Esophagus (tissue), 2 donors: Measurements from ENCODE around the gene ABHD3. TPM values are rescaled to one million over a fixed set of nuclear protein-coding genes. Genes with fewer than 3 reads are reported as not detected.
"Not testable (repeated sequence)": the region's sequence is repeated elsewhere in the genome, so short reads cannot be mapped to it uniquely, and the experiment has no call there.

ENCODE experiments used
- H3K27ac ChIP-seq, 2 donors: one replicate each; pipeline ENCODE4 v1.5.1; 2013; ENCODE audit warnings: low read depth in 2 of 2, mild to moderate bottlenecking in 2 of 2, inconsistent platforms in 1 of 2, low read length in 1 of 2, moderate library complexity in 1 of 2
- H3K27me3 ChIP-seq, 2 donors: one replicate each; pipeline ENCODE4 v1.6.1; 2013; ENCODE audit warnings: low read length in 2 of 2, control low read depth in 1 of 2, mild to moderate bottlenecking in 1 of 2; ENCODE audit not compliant: insufficient read depth in 2 of 2, control insufficient read depth in 1 of 2
- H3K36me3 ChIP-seq, 2 donors: one replicate each; pipeline ENCODE4 v1.6.1; 2013; ENCODE audit warnings: low read length in 1 of 2; ENCODE audit not compliant: control insufficient read depth in 2 of 2, insufficient read depth in 2 of 2
- H3K4me1 ChIP-seq, 2 donors: one replicate each; pipeline ENCODE4 v1.6.1; 2013; ENCODE audit warnings: low read length in 1 of 2; ENCODE audit not compliant: control insufficient read depth in 2 of 2, insufficient read depth in 2 of 2
- H3K4me3 ChIP-seq, 2 donors: one replicate each; pipeline ENCODE4 v1.5.1; 2013; ENCODE audit warnings: low read length in 2 of 2, mild to moderate bottlenecking in 2 of 2, low read depth in 1 of 2, moderate library complexity in 1 of 2
- H3K9me3 ChIP-seq, 2 donors: one replicate each; pipeline ENCODE4 v1.6.1; 2013; ENCODE audit warnings: mild to moderate bottlenecking in 2 of 2, low read depth in 1 of 2, low read length in 1 of 2, moderate library complexity in 1 of 2; ENCODE audit not compliant: control insufficient read depth in 2 of 2, insufficient read depth in 1 of 2
- WGBS, 2 donors: extraction: QIAGEN DNeasy Blood & Tissue Kit; methylation state at CpG; one replicate each; pipeline ENCODE4 v1.1.7; 2013; 5-methylcytosine and 5-hydroxymethylcytosine counted together
- polyA plus RNA-seq, 2 donors: library from polyadenylated mRNA; stranded (reverse); fragments of 200-250 nt; gene quantifications; one replicate each; pipeline ENCODE4 v1.2.3, GENCODE V29; 2013
- donor health status: healthy with polysubstance abuse.
- donor health status: Bipolar disorder and iron deficiency.

ABHD3 gene
- polyA plus RNA-seq, 2 donors = 13.4 to 53.9 TPM

DNA sequence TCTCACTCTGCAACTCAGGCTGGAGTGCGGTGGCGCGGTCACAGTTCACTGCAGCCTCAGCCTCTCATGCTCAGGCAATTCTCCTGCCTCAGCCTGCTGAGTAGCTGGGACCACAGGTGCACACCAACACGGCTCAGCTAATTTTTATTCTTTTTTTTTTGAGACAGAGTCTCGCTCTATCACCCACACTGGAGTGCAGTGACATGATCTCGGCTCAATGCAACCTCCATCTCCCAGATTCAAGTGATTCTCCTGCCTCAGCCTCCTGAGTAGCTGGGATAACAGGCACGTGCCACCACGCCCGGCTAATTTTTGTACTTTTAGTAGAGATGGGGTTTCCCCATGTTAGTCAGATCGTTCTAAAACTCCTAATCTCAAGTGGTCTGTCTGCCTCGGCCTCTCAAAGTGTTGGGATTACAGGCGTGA lies 19.0 kb downstream of the ABHD3 start:
- not testable (repeated sequence) for H3K4me3 ChIP-seq, H3K36me3 ChIP-seq, H3K27me3 ChIP-seq, H3K4me1 ChIP-seq, H3K9me3 ChIP-seq
- WGBS, 2 donors = 89 to 91% methylated on average over 12 of the region's 12 CpGs
- H3K27ac ChIP-seq = peak overlapping the region in 1 of 2 donors; percentile 4

DNA sequence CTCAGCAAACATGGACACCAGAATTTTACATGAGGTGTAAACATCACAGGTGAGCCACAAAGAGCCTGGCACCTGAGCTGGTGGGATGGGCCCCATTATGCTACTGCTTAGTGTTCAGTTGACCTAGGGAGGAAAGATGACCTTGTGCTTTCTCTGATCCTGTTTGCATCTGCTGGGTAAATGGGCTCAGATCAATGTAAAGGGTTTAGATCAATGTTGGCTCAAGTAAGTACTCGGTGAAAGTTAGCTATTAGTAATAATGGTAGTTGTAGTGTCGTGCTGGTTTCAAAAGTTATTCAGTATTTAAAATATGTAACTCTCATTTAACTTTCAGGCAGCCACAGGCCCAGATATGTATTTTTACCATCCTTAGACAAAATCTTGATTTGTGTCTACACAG lies 19.8 kb downstream of the ABHD3 start:
- Histone ChIP-seq H3K36me3 (no peaks in the 10 kb centered on the region), H3K9me3 (no peaks in the 10 kb centered on the region), H3K4me1 (no peaks in the 10 kb centered on the region), H3K27ac (no peak overlapping the region), H3K27me3 (no peaks in the 10 kb centered on the region), H3K4me3 (no peak overlapping the region)
- 68 to 81% methylated on average over 2 of the region's 2 CpGs for WGBS, 2 donors

DNA sequence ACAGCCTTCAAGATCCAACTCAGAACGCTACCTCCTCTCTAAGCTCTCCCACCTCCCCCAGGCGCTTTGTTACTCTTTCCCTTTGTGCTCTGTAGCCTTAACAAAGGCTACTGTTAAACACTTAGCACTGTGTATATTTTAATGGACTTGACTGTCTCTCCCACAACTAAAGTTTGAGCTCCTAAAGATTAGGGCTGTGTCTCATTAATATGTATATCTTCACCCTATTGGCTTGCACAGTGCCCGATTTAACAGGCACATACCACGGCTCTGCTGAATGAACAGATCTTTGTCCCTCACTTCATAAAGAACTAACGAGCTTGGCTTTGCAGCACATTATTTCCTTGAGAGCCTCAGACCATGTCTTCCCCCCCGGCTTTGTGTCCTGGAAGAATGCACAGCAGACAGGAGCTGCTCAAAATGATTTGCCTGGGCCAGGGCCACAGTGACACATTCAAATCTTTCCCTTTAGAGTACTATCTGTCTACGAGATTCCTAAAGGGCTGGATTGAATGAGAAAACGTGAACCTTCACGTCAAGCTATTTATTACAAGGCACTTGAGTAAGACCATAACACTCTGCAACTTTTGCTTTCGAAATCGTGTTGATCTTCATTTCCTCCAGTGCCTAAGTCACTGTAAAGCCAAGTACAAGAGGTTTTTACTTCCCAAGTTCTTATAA lies 22.1 kb downstream of the ABHD3 start:
- H3K9me3 ChIP-seq = no peaks in the 10 kb centered on the region
- H3K4me3 ChIP-seq = peak overlapping the region in 1 of 2 donors; percentile 39
- H3K36me3 ChIP-seq = no peaks in the 10 kb centered on the region
- H3K4me1 ChIP-seq = no peaks in the 10 kb centered on the region
- H3K27ac ChIP-seq = peak overlapping the region; percentile 72 to 73
- H3K27me3 ChIP-seq = no peaks in the 10 kb centered on the region
- 51 to 59% methylated on average over 11 of the region's 11 CpGs for WGBS, 2 donors

DNA sequence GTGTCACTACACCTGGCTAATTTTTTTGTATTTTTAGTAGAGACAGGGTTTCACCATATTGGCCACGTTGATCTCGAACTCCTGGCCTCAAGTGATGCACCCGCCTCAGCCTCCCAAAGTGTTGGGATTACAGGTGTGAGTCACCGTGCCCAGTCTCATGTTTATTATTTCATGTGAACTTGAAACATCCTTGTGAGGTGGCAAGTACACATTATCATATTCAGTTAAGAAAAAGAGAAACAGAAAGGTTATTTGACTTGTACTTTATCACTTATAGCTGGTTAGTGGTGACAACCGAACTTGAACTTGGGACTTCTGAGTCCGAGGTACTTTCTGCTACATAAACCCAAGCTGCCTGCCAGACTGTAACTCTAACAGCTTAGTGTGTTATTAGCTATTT lies 24.4 kb downstream of the ABHD3 start:
- no peaks in the 10 kb centered on the region for H3K36me3 ChIP-seq
- H3K4me1 ChIP-seq = no peaks in the 10 kb centered on the region
- WGBS, 2 donors = 85 to 96% methylated on average over 6 of the region's 6 CpGs
- H3K4me3 ChIP-seq = no peak overlapping the region
- no peaks in the 10 kb centered on the region for H3K9me3 ChIP-seq
- no peak overlapping the region for H3K27ac ChIP-seq
- no peaks in the 10 kb centered on the region for H3K27me3 ChIP-seq

DNA sequence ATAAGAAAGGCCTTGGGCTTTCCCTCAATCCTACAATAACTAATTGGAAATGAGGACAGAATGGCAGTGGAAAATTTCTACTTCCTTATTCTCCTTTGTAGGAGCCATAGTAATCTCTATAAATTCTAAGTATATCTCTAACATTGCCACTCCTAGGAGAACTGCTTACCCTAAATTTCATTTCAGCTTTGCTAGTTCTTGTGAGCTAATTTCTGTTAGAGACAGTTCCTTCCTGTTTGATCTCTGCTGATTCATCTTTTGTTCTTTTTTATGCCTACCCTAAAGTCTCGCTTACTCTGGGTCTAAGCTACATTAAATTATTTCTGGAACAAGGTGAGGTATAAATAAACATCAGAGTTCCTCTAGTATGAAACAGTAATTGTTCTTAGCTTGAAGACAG lies 25.7 kb downstream of the ABHD3 start:
- Histone ChIP-seq H3K27ac (no peak overlapping the region), H3K4me3 (no peak overlapping the region), H3K4me1 (no peaks in the 10 kb centered on the region), H3K27me3 (no peaks in the 10 kb centered on the region), H3K9me3 (no peaks in the 10 kb centered on the region), H3K36me3 (no peaks in the 10 kb centered on the region)
- WGBS, 2 donors = 45 to 58% methylated on average over 1 of the region's 1 CpG

DNA sequence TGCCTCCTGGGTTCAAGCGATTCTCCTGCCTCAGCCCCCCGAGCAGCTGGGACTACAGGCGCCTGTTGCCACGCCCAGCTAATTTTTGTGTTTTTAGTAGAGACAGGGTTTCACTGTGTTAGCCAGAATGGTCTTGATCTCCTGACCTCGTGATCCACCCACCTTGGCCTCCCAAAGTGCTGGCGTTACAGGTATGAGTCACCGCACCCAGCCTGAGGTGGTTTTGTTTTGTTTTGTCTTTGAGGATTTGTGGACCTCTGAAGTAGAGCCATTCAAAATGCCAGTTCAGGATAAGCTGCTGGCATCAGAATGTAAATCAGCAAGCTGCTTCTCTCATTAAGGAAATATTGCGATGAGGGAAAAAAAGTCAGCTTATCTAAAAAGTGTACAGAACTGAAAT lies 29.2 kb downstream of the ABHD3 start:
- peak overlapping the region in 1 of 2 donors; percentile 45 for H3K27ac ChIP-seq
- H3K36me3 ChIP-seq, H3K4me3 ChIP-seq, H3K4me1 ChIP-seq, H3K9me3 ChIP-seq, H3K27me3 ChIP-seq: not testable (repeated sequence)
- WGBS, 2 donors = 52 to 76% methylated on average over 8 of the region's 8 CpGs

DNA sequence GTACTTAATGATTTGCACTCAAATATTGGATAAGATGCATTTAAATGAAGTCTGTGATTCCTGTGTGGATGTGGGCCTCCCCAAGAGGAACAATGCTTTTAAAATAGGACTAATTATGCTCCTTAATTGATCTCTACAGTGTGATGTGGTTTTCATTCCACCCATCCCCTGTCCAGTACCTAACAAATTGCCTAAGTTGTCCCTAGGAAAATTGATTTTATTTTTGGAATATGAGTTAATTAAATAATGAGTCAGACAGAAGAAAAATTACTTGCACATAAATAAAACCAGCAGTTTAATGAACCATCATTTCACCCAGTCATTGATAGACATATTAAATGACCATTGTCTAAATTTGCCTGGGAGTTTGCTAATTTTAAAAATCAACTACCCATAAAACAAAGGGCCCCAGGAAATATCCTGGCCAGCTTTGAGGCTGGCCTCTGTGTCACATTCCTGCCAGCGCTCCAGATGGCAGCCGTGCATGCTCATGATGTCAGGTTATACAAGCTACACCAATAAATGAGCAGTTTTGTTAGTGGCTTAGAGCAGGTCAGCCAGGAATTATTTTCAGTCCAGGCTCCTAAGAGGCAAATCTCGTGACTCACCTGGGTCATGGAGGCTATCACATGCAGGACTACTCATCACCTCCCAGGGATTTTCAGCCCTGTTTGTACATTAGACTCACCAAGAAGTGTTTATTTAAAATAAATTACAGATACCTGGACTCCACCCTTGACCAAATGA lies 31.9 kb downstream of the ABHD3 start:
- no peak overlapping the region for H3K4me3 ChIP-seq
- H3K36me3 ChIP-seq = no peaks in the 10 kb centered on the region
- H3K27ac ChIP-seq = peak overlapping the region in 1 of 2 donors; percentile 8
- 49 to 50% methylated on average over 3 of the region's 3 CpGs for WGBS, 2 donors
- H3K4me1 ChIP-seq = peaks cover 0 to 4% of the 10 kb centered on the region in 2 donors
- H3K27me3 ChIP-seq = no peaks in the 10 kb centered on the region
- no peaks in the 10 kb centered on the region for H3K9me3 ChIP-seq

DNA sequence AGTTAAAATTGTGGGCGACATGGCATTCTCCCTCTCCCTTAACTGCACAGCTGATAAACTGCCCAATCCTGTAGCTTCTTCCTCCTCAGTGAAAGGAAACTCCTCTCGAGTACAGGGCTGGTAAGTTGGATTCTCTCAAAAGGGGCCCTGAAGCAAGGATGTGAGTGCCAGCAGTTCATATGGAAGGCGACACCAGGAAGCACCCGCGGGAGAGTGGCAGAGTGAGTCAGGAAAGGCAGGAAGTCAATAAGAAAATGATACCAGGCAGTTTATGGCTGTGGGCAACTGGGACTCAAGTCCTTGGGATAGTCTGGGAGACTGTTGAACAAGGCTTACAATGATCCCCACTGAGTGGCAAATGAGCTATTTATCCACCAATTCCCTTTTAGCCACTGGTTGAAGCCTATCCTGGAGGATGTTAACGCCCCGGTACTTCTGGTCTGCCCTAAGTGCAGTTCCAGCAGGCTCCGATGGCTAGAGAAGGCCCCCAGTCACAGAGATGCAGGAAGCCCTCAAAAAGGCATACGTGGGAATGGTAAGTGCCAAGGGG lies 34.8 kb downstream of the ABHD3 start:
- peak overlapping the region in 1 of 2 donors; percentile 54 for H3K27ac ChIP-seq
- H3K4me1 ChIP-seq = peaks cover 0 to 4% of the 10 kb centered on the region in 2 donors
- H3K4me3 ChIP-seq = no peak overlapping the region
- H3K27me3 ChIP-seq = no peaks in the 10 kb centered on the region
- WGBS, 2 donors = 76 to 81% methylated on average over 9 of the region's 9 CpGs
- no peaks in the 10 kb centered on the region for H3K36me3 ChIP-seq
- H3K9me3 ChIP-seq = no peaks in the 10 kb centered on the region

DNA sequence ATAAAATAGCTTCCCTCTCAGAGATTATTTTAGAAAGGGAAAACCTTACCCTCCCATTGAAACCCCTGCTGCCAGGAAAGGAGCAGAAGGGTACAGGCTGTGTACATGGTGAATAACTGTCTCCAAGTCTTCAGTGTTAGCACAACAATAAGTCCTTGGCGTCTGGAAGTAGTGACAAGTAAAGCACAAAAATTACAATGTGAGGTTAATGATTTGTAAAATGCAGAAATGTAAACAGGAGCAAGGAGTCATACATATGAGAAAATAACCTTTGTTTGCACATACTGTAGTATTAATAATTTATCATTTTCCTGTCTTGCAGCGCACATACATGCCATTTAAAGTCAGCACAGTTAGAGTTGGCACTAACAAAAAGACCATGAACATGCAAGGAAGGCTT lies 40.5 kb downstream of the ABHD3 start:
- Histone ChIP-seq H3K36me3 (peaks cover 3 to 5% of the 10 kb centered on the region in 2 donors), H3K9me3 (no peaks in the 10 kb centered on the region), H3K4me1 (no peaks in the 10 kb centered on the region), H3K4me3 (no peak overlapping the region), H3K27ac (no peak overlapping the region), H3K27me3 (no peaks in the 10 kb centered on the region)
- WGBS, 2 donors = 68 to 85% methylated on average over 2 of the region's 2 CpGs
